ENCODE data around the gene ACO1.

Gene ACO1

GRCh38 chr9:32382565-32383320 lies 1.7 kb upstream of the ACO1 start:
- DNase-seq (ENCODE audit: low read depth, low spot score): no peak

GRCh38 chr9:32384002-32384363 lies 460 bp upstream of the ACO1 start:
- no peak for DNase-seq (ENCODE audit: low read depth, low spot score)

- no peak for DNase-seq (ENCODE audit: low read depth, low spot score)
These were observed 875 bp downstream of the ACO1 start for GRCh38 chr9:32385152-32385884.

- no peak for DNase-seq (ENCODE audit: low read depth, low spot score)
These were observed 1.4 kb downstream of the ACO1 start for GRCh38 chr9:32385885-32386283.

GRCh38 chr9:32387256-32387655 lies 2.8 kb downstream of the ACO1 start:
- no peak for DNase-seq (ENCODE audit: low read depth, low spot score)

- no peak for DNase-seq (ENCODE audit: low read depth, low spot score)
These were observed 4.9 kb downstream of the ACO1 start for GRCh38 chr9:32389365-32389764.

GRCh38 chr9:32393911-32394310 lies 9.5 kb downstream of the ACO1 start:
- DNase-seq (ENCODE audit: low read depth, low spot score): no peak

GRCh38 chr9:32394381-32395049 lies 10.1 kb downstream of the ACO1 start:
- DNase-seq (ENCODE audit: low read depth, low spot score): no peak

GRCh38 chr9:32395510-32396216 lies 11.2 kb downstream of the ACO1 start:
- peak; percentile 87 for DNase-seq (ENCODE audit: low read depth, low spot score)

GRCh38 chr9:32398207-32398606 lies 13.8 kb downstream of the ACO1 start:
- DNase-seq (ENCODE audit: low read depth, low spot score): no peak

- no peak for DNase-seq (ENCODE audit: low read depth, low spot score)
These were observed 14.8 kb downstream of the ACO1 start for GRCh38 chr9:32399110-32399815.

- no peak for DNase-seq (ENCODE audit: low read depth, low spot score)
These were observed 17.0 kb downstream of the ACO1 start for GRCh38 chr9:32401488-32401887.

- no peak for DNase-seq (ENCODE audit: low read depth, low spot score)
These were observed 19.3 kb downstream of the ACO1 start for GRCh38 chr9:32403567-32404260.

GRCh38 chr9:32404402-32404801 lies 20.0 kb downstream of the ACO1 start:
- no peak for DNase-seq (ENCODE audit: low read depth, low spot score)

GRCh38 chr9:32404856-32405255 lies 20.4 kb downstream of the ACO1 start:
- no peak for DNase-seq (ENCODE audit: low read depth, low spot score)

- DNase-seq (ENCODE audit: low read depth, low spot score): no peak
These were observed 21.1 kb downstream of the ACO1 start for GRCh38 chr9:32405506-32405905.

- no peak for DNase-seq (ENCODE audit: low read depth, low spot score)
These were observed 21.6 kb downstream of the ACO1 start for GRCh38 chr9:32406046-32406445.

GRCh38 chr9:32411753-32412152 lies 27.3 kb downstream of the ACO1 start:
- no peak for DNase-seq (ENCODE audit: low read depth, low spot score)

- no peak for DNase-seq (ENCODE audit: low read depth, low spot score)
These were observed 28.0 kb downstream of the ACO1 start for GRCh38 chr9:32412440-32412839.

- no peak for DNase-seq (ENCODE audit: low read depth, low spot score)
These were observed 29.0 kb downstream of the ACO1 start for GRCh38 chr9:32413424-32413823.

GRCh38 chr9:32414856-32415255 lies 30.4 kb downstream of the ACO1 start:
- no peak for DNase-seq (ENCODE audit: low read depth, low spot score)
